ENCODE results near the gene CAPN1. TPM values are rescaled to one million over a fixed set of nuclear protein-coding genes. Genes with fewer than 3 reads are reported as not detected.

CAPN1 gene
- total and polyA plus RNA-seq, 12 donors = 20.6 to 333 (median 135) TPM

- Histone ChIP-seq H3K9me3 (replicated peaks in 1 of 3) (no peaks in the 10 kb centered on the region), H3K4me1 (replicated peaks in 1 of 2) (no peaks in the 10 kb centered on the region), H3K36me3 (replicated peaks in 1 of 2) (peaks cover 0 to 23% of the 10 kb centered on the region in 2 donors), H3K27me3 (no peaks in the 10 kb centered on the region), H3K4me3 (no peak overlapping the region), H3K27ac (no peak overlapping the region)
- peak in 1 of 7 donors; percentile 45 for DNase-seq
- TF ChIP-seq CTCF (IDR thresholded peaks at IDR 0.05) (no peak), POLR2A (IDR thresholded peaks at IDR 0.05) (no peak)
- intact Hi-C loops (cut with DNase I) = no loop called here
- WGBS, 4 donors = 76 to 91% (median 76%) methylated on average over 10 to 16 of the region's 16 CpGs
Measured at GRCh38 chr11:65214212-65214845, 32.6 kb downstream of the CAPN1 start.

GRCh38 chr11:65215441-65216076 is 33.8 kb downstream of the CAPN1 start:
- peak in 1 of 7 donors; percentile 49 for DNase-seq
- TF ChIP-seq CTCF (IDR thresholded peaks at IDR 0.05) (no peak), POLR2A (IDR thresholded peaks at IDR 0.05) (no peak)
- intact Hi-C loops (cut with DNase I) = no loop called here

GRCh38 chr11:65216830-65217229 is 35.1 kb downstream of the CAPN1 start:
- DNase-seq = peak in 1 of 7 donors; percentile 23
- H3K27me3 ChIP-seq = no peaks in the 10 kb centered on the region
- H3K9me3 ChIP-seq (replicated peaks in 1 of 3) = no peaks in the 10 kb centered on the region
- intact Hi-C loops (cut with DNase I) = no loop called here
- no peak overlapping the region for H3K27ac ChIP-seq
- no peak overlapping the region for H3K4me3 ChIP-seq
- no peaks in the 10 kb centered on the region for H3K4me1 ChIP-seq (replicated peaks in 1 of 2)
- TF ChIP-seq POLR2A (IDR thresholded peaks at IDR 0.05) (no peak), CTCF (IDR thresholded peaks at IDR 0.05) (no peak)
- no peaks in the 10 kb centered on the region for H3K36me3 ChIP-seq (replicated peaks in 1 of 2)
- 80 to 85% (median 80%) methylated on average over 5 to 6 of the region's 6 CpGs for WGBS, 4 donors

More at GRCh38 chr11:65215441-65216076, 33.8 kb downstream of the CAPN1 start:
- H3K9me3 ChIP-seq (replicated peaks in 1 of 3) = no peaks in the 10 kb centered on the region
- peaks cover 0 to 11% of the 10 kb centered on the region in 2 donors for H3K36me3 ChIP-seq (replicated peaks in 1 of 2)
- H3K27ac ChIP-seq = no peak overlapping the region
- no peaks in the 10 kb centered on the region for H3K27me3 ChIP-seq
- H3K4me3 ChIP-seq = no peak overlapping the region
- no peaks in the 10 kb centered on the region for H3K4me1 ChIP-seq (replicated peaks in 1 of 2)
- 85 to 93% (median 89%) methylated on average over 24 of the region's 24 CpGs for WGBS, 4 donors

GRCh38 chr11:65217441-65218423 is 36.0 kb downstream of the CAPN1 start:
- Histone ChIP-seq H3K27ac (no peak overlapping the region), H3K4me3 (no peak overlapping the region), H3K27me3 (no peaks in the 10 kb centered on the region), H3K36me3 (replicated peaks in 1 of 2) (no peaks in the 10 kb centered on the region), H3K4me1 (replicated peaks in 1 of 2) (no peaks in the 10 kb centered on the region), H3K9me3 (replicated peaks in 1 of 3) (no peaks in the 10 kb centered on the region)
- whole genome bisulfite sequencing, 4 donors = 78 to 85% (median 83%) methylated on average over 10 to 19 of the region's 19 CpGs
- peak in 1 of 7 donors; percentile 41 for DNase-seq
- no peak for TF ChIP-seq POLR2A (IDR thresholded peaks at IDR 0.05)
- no peak for TF ChIP-seq CTCF (IDR thresholded peaks at IDR 0.05)
- intact Hi-C loops (cut with DNase I) = no loop called here

Data from adrenal gland (tissue), 12 donors.